AG10803 (cell line): ENCODE results near the gene ACBD3.

Source experiments
- DNase-seq: peaks from one replicate; pipeline ENCODE4 v3.0.0; 2010; ENCODE audit warnings: low read depth
- H3K4me3 ChIP-seq: 2 replicates; pipeline ENCODE4 v1.5.1; 2011; ENCODE audit warnings: mild to moderate bottlenecking, low read length, control low read depth
- CTCF ChIP-seq: conservative IDR thresholded peaks from 2 replicates; pipeline ENCODE4 v1.5.1; 2011; ENCODE audit warnings: mild to moderate bottlenecking, low read length, control low read depth, inconsistent platforms

The ACBD3 gene

GRCh38 chr1:226222686-226223085, 36.1 kb upstream of the ACBD3 start:
- H3K4me3 ChIP-seq = no peak overlapping the region
- TF ChIP-seq CTCF = no peak
- no peak for DNase-seq

GRCh38 chr1:226220473-226221189, 34.1 kb upstream of the ACBD3 start:
- no peak for TF ChIP-seq CTCF
- no peak overlapping the region for H3K4me3 ChIP-seq
- DNase-seq = no peak

- no peak for TF ChIP-seq CTCF
- DNase-seq = peak; percentile 9
- no peak overlapping the region for H3K4me3 ChIP-seq
Measured at GRCh38 chr1:226217273-226217672, 30.7 kb upstream of the ACBD3 start.

GRCh38 chr1:226216056-226216455, 29.5 kb upstream of the ACBD3 start:
- no peak for TF ChIP-seq CTCF
- no peak for DNase-seq
- H3K4me3 ChIP-seq = no peak overlapping the region

- DNase-seq = no peak
- no peak overlapping the region for H3K4me3 ChIP-seq
- TF ChIP-seq CTCF = no peak
Measured at GRCh38 chr1:226215239-226215638, 28.7 kb upstream of the ACBD3 start.

- TF ChIP-seq CTCF = no peak
- no peak overlapping the region for H3K4me3 ChIP-seq
- no peak for DNase-seq
Measured at GRCh38 chr1:226212545-226212944, 26.0 kb upstream of the ACBD3 start.

- no peak for TF ChIP-seq CTCF
- no peak overlapping the region for H3K4me3 ChIP-seq
- DNase-seq = no peak
Measured at GRCh38 chr1:226211181-226211821, 24.8 kb upstream of the ACBD3 start.
